Measurements from ENCODE around the gene TNFAIP8. TPM values are rescaled to one million over a fixed set of nuclear protein-coding genes. Genes with fewer than 3 reads are reported as not detected.
A peak's percentile ranks its signal among the peaks of the same experiment; 100 is the strongest.

TNFAIP8 gene
- total and polyA plus RNA-seq, 11 donors = 3.6 to 30.8 (median 12.6) TPM

- ATAC-seq (peak in 2 of 4 donors; percentile 37 to 65), DNase-seq (no peak)
- peak overlapping the region in 1 of 12 donors; percentile 68 for H3K27ac ChIP-seq
- H3K36me3 ChIP-seq = no peaks in the 10 kb centered on the region
- peaks cover 0 to 42% (median 0%) of the 10 kb centered on the region in 12 donors for H3K4me1 ChIP-seq
- TF ChIP-seq POLR2A (IDR thresholded peaks at IDR 0.05) (no peak), CTCF (IDR thresholded peaks at IDR 0.05) (no peak)
- intact Hi-C loops (cut with DNase I) = loop anchor here in 1 of 10 donors (10.0 kb wide), 1 partner anchor 153 kb away; no protein-coding TSS in a partner anchor
- H3K4me3 ChIP-seq = no peak overlapping the region
- no peaks in the 10 kb centered on the region for H3K9me3 ChIP-seq
- no peaks in the 10 kb centered on the region for H3K27me3 ChIP-seq
- 57 to 67% (median 65%) methylated on average over 5 of the region's 5 CpGs for WGBS, 4 donors
Observed at GRCh38 chr5:119417891-119418605, 62.2 kb downstream of the TNFAIP8 start.

- TF ChIP-seq CTCF (IDR thresholded peaks at IDR 0.05) (no peak), POLR2A (IDR thresholded peaks at IDR 0.05) (no peak)
- Histone ChIP-seq H3K9me3 (no peaks in the 10 kb centered on the region), H3K4me1 (peaks cover 0 to 42% (median 0%) of the 10 kb centered on the region in 12 donors), H3K4me3 (no peak overlapping the region), H3K36me3 (no peaks in the 10 kb centered on the region), H3K27ac (no peak overlapping the region), H3K27me3 (no peaks in the 10 kb centered on the region)
- intact Hi-C loops (cut with DNase I) = loop anchor here in 1 of 10 donors (10.0 kb wide), 1 partner anchor 154 kb away; no protein-coding TSS in a partner anchor
- ATAC-seq (no peak), DNase-seq (no peak)
- WGBS, 4 donors = 38 to 53% (median 49%) methylated on average over 2 of the region's 2 CpGs
Observed at GRCh38 chr5:119418606-119419100, 62.8 kb downstream of the TNFAIP8 start.

GRCh38 chr5:119420169-119420568 is 64.3 kb downstream of the TNFAIP8 start:
- 76 to 79% (median 77%) methylated on average over 3 of the region's 3 CpGs for WGBS, 4 donors
- no peak for ATAC-seq
- Histone ChIP-seq H3K27ac (peak overlapping the region in 1 of 12 donors; percentile 70), H3K36me3 (no peaks in the 10 kb centered on the region), H3K27me3 (no peaks in the 10 kb centered on the region), H3K9me3 (no peaks in the 10 kb centered on the region), H3K4me3 (no peak overlapping the region), H3K4me1 (peaks cover 0 to 37% (median 0%) of the 10 kb centered on the region in 12 donors)
- no peak for DNase-seq
- no peak for TF ChIP-seq POLR2A (IDR thresholded peaks at IDR 0.05)
- TF ChIP-seq CTCF (IDR thresholded peaks at IDR 0.05) = no peak
- intact Hi-C loops (cut with DNase I) = no loop called here

- Histone ChIP-seq H3K4me3 (no peak overlapping the region), H3K9me3 (no peaks in the 10 kb centered on the region), H3K4me1 (peaks cover 0 to 24% (median 0%) of the 10 kb centered on the region in 12 donors), H3K27me3 (no peaks in the 10 kb centered on the region), H3K36me3 (no peaks in the 10 kb centered on the region), H3K27ac (peak overlapping the region in 1 of 12 donors; percentile 67)
- WGBS, 4 donors = 95 to 98% (median 96%) methylated on average over 3 of the region's 3 CpGs
- DNase-seq = no peak
- peak in 1 of 4 donors; percentile 51 for ATAC-seq
- TF ChIP-seq CTCF (IDR thresholded peaks at IDR 0.05) (no peak), POLR2A (IDR thresholded peaks at IDR 0.05) (no peak)
- intact Hi-C loops (cut with DNase I) = no loop called here
Observed at GRCh38 chr5:119426057-119426456, 70.2 kb downstream of the TNFAIP8 start.

Measured in heart left ventricle (tissue), 16 donors.